ENCODE data around the gene ZNF598. TPM values are rescaled to one million over a fixed set of nuclear protein-coding genes. Genes with fewer than 3 reads are reported as not detected.
A peak's percentile ranks its signal among the peaks of the same experiment; 100 is the strongest.

The ZNF598 gene
- total and polyA plus RNA-seq, 2 of the 13 experiments (the other 11 are each of a cell fraction or from before 2014, with no cell fraction given), result 13.5 to 14.2 TPM

GRCh38 chr16:2039274-2040031, 29.8 kb upstream of the ZNF598 start (continued):
- no peak for TF ChIP-seq TAF15 (IDR thresholded peaks at IDR 0.05; ENCODE audit: low read depth, low read length, poor library complexity, severe bottlenecking)
- TF ChIP-seq ZUFSP (CRISPR knock-in tag; IDR thresholded peaks at IDR 0.05; ENCODE audit: borderline replicate concordance), result no peak
- TF ChIP-seq FOXP4 (CRISPR knock-in tag; IDR thresholded peaks at IDR 0.05), result peak; percentile 83
- TF ChIP-seq ZNF441 (CRISPR knock-in tag; IDR thresholded peaks at IDR 0.05; ENCODE audit: borderline replicate concordance), result no peak
- no peak for TF ChIP-seq DNMT1 (CRISPR knock-in tag; IDR thresholded peaks at IDR 0.05)
- TF ChIP-seq ZNF737 (CRISPR knock-in tag; IDR thresholded peaks at IDR 0.05; ENCODE audit: borderline replicate concordance), result no peak
- TF ChIP-seq ZBTB42 (CRISPR knock-in tag; IDR thresholded peaks at IDR 0.05), result peak; percentile 99
- TF ChIP-seq SIN3B (IDR thresholded peaks at IDR 0.05; ENCODE audit: low read length), result no peak
- TF ChIP-seq NAIF1 (CRISPR knock-in tag; IDR thresholded peaks at IDR 0.05; ENCODE audit: borderline replicate concordance), result no peak
- no peak; the same call in none of the 2 replicates for TF ChIP-seq SAFB2 (CRISPR knock-in tag; IDR thresholded peaks at IDR 0.05; ENCODE audit: borderline replicate concordance, low read depth)
- 0 out of 2 replicates have a peak, but pooled peaks have one; percentile 64 for TF ChIP-seq SMAD1 (CRISPR knock-in tag; IDR thresholded peaks at IDR 0.05; ENCODE audit: borderline replicate concordance, low read depth)
- TF ChIP-seq KDM5B (CRISPR knock-in tag; IDR thresholded peaks at IDR 0.05; ENCODE audit: borderline replicate concordance), result no peak; the same call in 1 of the 2 replicates
- TF ChIP-seq HNRNPK (IDR thresholded peaks at IDR 0.05; ENCODE audit: low read depth, low read length, poor library complexity, severe bottlenecking), result peak; percentile 44
- TF ChIP-seq KIAA2018 (CRISPR knock-in tag; IDR thresholded peaks at IDR 0.05; ENCODE audit: borderline replicate concordance), result no peak
- TF ChIP-seq HDAC6 (IDR thresholded peaks at IDR 0.05; ENCODE audit: low read depth, low read length), result no peak

Measured in HepG2 (cell line).